HG03139 (cell line): Measurements from ENCODE around the gene BCL6.

ENCODE experiments used
- ATAC-seq: cut with Tn5 transposase; IDR thresholded peaks from one replicate; pipeline ENCODE4 v1.9.1; 2021; ENCODE audit not compliant: unreplicated experiment

BCL6 gene

GRCh38 chr3:187740421-187741399 is 4.6 kb downstream of the BCL6 start:
- ATAC-seq: no peak

DNA sequence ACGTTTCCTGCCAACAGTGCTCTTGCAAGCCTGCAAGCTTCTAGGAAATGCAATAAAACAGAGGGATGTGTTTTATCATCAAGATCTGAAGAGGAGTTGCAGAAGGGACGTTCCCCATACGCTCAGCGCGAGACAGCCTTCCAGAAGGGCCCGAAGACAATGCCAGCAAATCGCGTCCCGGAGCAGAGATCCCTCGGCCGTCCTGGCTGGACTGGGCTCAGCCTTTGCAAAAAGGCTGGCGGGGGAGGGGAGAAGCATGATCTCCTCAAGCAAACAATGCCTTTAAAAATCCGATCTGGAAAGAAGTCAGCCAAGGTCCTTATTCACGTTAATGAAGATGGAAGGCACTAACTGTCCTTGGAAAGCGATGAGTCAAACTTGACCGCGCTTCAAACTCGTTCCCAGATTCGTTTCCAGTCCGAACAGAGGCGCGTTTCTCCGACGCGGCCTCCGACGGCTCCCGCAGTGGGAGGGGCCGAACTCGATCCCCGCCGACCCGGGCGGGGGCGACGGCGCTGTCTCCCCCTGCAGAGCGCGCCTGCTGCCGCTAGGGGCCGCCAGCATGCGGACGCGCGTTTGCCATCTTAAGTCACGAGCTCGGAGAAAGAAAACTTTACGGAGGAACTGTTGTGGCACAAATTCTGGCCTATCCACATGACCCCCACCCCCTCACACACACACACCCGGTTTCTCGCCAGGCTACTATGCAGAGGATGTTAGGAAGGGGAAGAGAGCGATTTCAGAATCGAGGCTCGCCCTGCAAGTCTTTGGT is 5.5 kb downstream of the BCL6 start:
- ATAC-seq: peak; percentile 38

- no peak for ATAC-seq
Measured at GRCh38 chr3:187739094-187739560, 6.1 kb downstream of the BCL6 start.

DNA sequence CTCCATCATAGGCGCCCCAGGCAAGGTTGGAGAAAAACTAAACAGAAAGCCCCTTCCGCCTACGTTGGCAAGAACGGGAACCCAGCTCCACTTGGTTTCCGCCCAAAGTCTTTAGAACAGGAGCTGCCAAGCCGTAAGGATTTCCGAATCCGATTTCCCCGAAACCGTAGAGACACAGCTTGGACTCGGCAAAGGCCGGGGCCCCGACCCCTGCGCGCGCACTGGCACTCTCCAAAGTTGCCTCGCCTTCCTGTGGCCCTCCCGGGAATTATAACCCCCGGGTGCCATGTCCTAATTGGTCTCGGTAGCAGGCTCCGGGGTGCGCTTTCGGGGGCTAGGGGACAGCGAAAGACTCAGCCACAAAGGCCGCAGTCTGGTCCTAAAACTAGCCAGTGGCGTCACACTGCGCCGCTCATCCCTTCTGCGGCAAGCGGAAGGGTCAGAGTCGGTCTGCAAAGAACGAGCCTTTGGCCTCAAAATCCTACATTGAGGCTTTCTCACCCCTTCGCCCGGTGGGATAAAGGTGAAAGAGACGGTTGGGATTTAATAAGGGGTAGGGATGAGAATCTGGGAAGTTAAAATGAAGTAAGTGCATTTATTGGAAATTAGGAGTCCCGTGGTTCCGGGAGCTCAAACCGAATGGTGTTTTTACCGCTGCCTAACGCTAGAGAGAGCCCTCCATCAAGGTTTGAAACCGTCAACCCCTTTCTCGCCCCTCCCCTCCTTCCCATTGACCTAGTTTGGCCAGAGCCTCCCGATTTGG is 6.8 kb downstream of the BCL6 start:
- ATAC-seq: peak; percentile 43

GRCh38 chr3:187738071-187738330 is 7.3 kb downstream of the BCL6 start:
- no peak for ATAC-seq

- ATAC-seq: no peak
Measured at GRCh38 chr3:187737368-187738070, 7.7 kb downstream of the BCL6 start.

GRCh38 chr3:187737006-187737367 is 8.3 kb downstream of the BCL6 start:
- no peak for ATAC-seq

DNA sequence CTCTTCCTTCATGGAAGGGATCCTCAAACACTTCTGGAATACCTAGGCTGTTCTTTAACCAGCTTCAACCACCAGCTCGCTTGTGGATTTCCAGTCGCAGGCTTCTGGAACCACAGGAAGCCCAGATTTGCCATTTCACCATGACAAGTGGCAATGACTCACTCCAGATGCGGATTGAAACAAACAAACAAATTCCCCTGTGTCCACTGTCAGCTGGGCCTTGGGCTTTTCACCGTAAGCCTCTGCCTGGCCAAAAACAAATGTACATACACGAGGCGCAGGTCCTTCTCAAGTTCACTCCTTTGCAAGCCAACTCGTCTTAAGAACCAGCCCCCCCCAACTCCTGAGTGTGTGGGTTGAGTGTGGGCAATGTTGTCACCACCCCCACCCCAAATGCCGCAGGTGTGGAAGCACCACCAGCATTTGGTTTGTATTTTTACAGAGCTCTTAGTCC is 8.8 kb downstream of the BCL6 start:
- ATAC-seq: no peak

GRCh38 chr3:187735837-187736236 is 9.4 kb downstream of the BCL6 start:
- ATAC-seq: no peak

DNA sequence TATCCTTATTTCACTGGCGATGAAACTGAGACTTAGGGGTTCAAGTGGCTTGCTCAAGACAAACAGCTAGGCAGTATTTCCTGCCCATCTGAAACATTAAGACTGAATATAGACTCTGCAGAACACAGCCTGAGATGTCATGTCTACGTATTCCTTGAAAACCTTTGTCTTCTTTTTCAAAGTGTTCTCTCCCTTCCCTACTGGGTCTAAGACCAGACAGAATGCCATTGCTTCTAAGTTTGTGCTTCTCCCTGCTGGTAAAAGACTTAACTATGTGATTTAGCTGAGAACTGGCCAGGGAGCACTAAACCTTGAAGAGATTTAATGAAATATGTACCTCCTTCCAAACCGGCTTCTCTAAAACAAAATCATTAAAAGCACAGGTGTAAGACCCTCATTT is 9.9 kb downstream of the BCL6 start:
- no peak for ATAC-seq

- ATAC-seq: no peak
Measured at GRCh38 chr3:187734841-187735240, 10.4 kb downstream of the BCL6 start.

DNA sequence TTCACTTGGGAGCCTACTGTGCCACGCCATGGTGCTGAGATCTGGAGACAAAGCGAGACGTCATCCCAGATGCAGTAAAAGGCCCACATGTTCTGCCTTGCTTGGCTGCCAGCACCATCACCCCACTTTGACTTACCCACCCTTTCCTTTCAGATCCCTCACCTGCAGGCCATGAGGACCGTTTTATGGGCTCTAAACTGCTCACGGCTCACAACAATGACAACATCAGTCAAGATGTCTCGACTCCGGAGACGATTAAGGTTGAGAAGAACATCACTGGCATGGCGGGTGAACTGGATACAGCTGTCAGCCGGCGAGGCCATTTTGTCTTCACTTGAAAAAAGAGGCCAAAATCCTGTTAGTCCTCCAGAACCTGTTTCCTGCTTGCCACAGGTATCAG is 11.9 kb downstream of the BCL6 start:
- no peak for ATAC-seq

DNA sequence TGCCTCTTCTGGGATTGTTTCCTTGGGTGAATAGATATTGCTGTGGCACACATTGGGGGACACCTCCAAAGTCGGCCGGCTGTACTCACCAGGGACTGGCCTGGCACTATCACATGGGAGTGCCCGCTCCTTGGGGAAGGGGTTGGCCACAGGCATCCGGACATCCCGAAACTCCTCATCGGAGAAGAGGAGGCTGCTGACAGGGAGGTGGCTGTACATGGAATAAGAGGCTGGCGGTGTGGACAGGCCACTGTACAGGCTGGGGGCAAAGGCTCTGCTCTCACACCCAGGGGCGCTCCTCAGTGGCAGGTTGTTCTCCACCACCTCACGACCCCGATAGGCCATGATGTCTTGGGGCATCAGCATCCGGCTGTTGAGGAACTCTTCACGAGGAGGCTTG is 15.7 kb downstream of the BCL6 start:
- ATAC-seq: no peak

DNA sequence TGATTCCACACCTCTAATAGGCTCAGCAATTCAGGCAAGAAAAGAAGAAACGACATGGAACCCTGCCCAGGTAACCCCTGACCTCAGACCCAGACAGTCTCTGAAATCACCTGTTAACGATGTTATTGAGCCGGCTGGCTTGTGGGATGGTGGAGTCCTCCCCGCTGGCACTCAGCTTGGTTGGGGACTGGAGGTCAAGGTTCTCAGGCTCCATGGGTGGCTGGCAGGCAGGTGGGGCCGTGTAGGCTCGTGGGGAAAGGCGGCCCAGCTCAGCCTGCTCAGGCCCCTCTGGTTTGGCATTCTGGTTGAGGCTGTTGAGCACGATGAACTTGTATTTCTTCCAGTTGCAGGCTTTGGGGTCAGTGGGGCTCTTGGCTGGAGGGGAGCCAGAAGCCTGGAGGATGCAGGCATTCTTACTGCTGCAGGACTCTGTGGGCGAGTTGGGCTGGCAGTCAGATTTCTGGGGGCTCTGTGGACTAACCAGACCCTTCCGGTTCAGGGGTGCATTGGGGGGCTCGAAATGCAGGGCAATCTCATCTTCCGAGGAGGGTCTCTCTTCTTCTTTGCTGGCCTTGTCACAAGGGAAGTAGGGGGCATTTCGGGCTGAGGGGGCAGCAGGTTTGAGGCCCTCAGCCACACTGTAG is 16.2 kb downstream of the BCL6 start:
- no peak for ATAC-seq

DNA sequence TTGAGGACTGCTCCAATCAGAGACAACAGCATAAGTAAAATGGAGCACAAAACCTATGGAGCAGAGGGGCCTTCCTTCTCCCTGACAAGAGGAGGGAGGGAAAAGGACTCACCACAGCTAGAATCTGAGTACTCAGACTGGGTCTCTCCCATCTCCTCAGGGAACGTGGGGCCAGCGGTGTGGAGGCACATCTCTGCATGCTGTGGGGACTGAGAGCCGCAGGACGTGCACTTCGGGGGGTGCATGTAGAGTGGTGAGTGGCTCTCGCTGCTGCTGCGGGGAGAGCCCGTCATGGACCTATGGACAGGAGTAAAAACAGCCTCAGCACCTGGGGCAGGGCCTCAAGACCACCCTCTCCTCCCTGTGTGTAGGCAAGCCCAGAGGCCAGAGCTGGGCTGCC is 17.0 kb downstream of the BCL6 start:
- ATAC-seq: no peak

GRCh38 chr3:187726564-187726963 is 18.7 kb downstream of the BCL6 start:
- no peak for ATAC-seq

GRCh38 chr3:187725653-187726370 is 19.5 kb downstream of the BCL6 start:
- ATAC-seq: no peak

- ATAC-seq: no peak
Measured at GRCh38 chr3:187725224-187725623, 20.0 kb downstream of the BCL6 start.

GRCh38 chr3:187722206-187722612 is 23.1 kb downstream of the BCL6 start:
- no peak for ATAC-seq

- no peak for ATAC-seq
Measured at GRCh38 chr3:187721055-187721454, 24.2 kb downstream of the BCL6 start.
